ENCODE data around the gene ZNF493.

- TF ChIP-seq CTCF (IDR thresholded peaks at IDR 0.05) (no peak), POLR2AphosphoS5 (IDR thresholded peaks at IDR 0.05) (no peak), POLR2A (IDR thresholded peaks at IDR 0.05) (no peak), EP300 (IDR thresholded peaks at IDR 0.05) (no peak)
These were observed 33.7 kb downstream of the ZNF493 start for GRCh38 chr19:21430675-21431074.

Data from stomach (tissue), 4 donors.